ENCODE data around the gene SYCE3.
"Not testable (repeated sequence)": the region's sequence is repeated elsewhere in the genome, so short reads cannot be mapped to it uniquely, and the experiment has no call there.

SYCE3 gene

DNA sequence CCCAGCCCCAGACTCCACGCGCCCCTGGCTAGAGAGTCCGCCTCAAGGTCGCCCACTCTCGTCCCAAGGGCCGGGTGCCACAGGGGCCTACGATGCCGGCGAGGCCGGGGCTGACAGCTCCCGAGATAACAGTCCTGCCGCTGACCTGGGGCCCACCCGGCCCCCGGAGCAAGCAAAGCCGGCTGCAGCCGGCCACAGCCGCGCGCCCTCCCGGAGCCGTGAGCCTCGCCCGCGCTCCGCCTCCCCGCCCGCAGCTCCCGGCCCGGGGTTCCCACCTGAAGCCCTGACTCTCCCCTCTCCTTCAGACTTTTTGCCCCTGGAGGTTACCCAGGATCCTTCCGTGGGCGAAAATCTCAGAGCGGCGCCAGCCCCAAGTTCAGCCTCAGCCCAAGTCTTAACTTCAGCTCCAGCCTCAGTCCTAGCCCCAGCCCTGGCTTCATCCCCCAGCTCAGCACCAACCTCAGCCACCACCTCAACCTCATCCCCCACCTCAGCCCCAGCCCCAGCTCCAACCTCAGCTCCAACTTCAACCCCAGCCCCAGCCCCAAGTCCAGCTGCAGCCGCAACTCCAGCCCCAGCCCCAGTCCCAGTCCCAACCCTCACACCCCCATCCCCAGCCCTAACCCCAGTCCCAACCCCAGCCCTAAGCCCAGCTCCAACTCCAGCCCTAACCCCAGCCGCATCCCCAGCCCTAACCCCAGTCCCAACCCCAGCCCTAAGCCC lies 15.3 kb downstream of the SYCE3 start:
- no peak overlapping the region for H3K4me3 ChIP-seq (ENCODE audit: low read depth, low read length)
- no peak for TF ChIP-seq CTCF (IDR thresholded peaks at IDR 0.05; ENCODE audit: low read depth, low read length)

GRCh38 chr22:50546326-50547262 lies 16.1 kb downstream of the SYCE3 start:
- TF ChIP-seq CTCF (IDR thresholded peaks at IDR 0.05; ENCODE audit: low read depth, low read length), result no peak
- no peak overlapping the region for H3K4me3 ChIP-seq (ENCODE audit: low read depth, low read length)

GRCh38 chr22:50545522-50546325 lies 17.0 kb downstream of the SYCE3 start, which contains the start of gene KLHDC7B:
Gene KLHDC7B (plus strand): TSS chr22:50545899. CDS start chr22:50546244, 345 bp downstream.
- 0 out of 2 replicates have a peak, but pooled peaks have one; percentile 15 for TF ChIP-seq CTCF (IDR thresholded peaks at IDR 0.05; ENCODE audit: low read depth, low read length)
- H3K4me3 ChIP-seq (ENCODE audit: low read depth, low read length), result no peak within 1 kb of the TSS

DNA sequence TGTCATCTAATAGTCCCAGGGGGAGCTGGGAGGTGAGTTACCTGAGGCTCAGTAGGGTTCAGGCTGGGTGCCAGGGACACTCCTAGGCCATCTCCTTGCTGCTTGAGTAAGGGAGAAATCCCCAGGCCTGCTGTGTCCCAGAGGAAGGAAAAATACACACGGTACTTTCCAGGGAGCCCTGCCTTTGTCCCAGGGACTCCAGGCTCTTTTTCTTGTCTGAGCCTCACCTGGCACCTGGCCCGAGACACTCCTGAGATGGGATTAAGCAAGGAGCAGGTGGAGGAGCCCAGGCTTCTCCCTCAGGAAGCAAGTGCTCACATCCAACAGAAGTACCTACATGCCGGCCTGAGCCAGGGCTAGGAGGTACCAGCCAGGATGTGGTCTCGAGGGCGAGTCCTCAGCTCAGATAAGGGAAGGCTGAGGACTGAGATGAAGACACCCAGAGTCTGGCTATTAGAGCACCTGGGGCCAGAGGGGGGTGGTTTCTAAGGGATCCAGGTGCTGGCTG lies 17.9 kb downstream of the SYCE3 start:
- no peak overlapping the region for H3K4me3 ChIP-seq (ENCODE audit: low read depth, low read length)
- no peak for TF ChIP-seq CTCF (IDR thresholded peaks at IDR 0.05; ENCODE audit: low read depth, low read length)

DNA sequence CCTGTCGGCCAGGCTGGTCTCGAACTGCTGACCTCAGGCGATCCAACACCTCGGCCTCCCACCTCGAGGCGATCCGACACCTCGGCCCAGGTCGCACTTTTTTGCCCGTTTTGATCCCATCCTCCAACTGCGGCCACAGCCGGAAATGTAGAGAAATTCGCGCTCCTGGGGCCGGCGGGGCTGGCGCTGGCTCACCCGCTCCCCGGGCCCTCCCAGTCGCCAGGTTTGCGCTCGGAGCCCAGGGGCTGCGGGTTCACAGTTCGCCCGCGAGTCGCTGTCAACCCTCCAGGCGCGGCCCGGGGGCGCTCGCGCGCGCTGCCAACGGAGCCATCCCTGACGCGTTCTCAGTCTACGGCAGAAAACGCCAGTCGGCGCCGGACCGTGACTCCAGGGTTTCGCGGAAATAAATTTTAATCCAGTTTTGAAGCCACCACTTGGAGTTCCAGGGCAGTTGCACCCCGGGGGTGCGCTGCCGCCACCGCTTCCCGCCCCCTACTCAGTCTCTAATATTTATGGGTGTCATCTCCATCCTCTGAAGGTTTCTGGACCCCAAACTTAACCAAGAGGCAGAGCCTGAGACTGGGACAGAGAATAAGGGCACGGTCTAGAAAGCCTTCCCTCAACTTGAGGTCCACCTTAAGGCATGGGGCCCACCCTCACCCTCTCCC lies 18.5 kb downstream of the SYCE3 start:
- H3K4me3 ChIP-seq (ENCODE audit: low read depth, low read length), result no peak overlapping the region
- peak; percentile 54 for TF ChIP-seq CTCF (IDR thresholded peaks at IDR 0.05; ENCODE audit: low read depth, low read length)

DNA sequence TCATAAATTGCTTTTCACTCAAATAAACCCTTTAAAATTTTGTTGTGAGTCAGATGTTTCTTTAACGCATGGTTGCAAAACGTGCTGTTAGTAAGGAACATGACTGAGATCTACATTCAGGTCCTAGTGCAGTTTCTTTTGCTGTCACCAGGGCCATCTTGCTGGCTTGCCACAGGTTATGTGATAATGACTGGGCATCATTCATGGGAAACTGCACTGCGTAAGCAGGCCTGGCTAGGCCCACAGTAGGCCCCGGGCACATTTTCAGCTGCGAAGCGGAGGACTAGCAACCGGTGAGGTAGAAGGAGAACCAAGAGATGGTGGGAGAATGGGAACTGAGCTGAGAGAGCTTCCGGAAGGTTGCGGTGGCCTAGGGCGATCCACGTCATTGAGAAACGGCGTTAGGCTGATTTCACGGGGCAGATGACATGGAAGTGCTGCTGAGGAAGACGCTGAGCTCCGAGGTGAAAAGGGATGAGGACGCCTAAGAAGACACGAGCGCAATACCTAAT lies 20.2 kb downstream of the SYCE3 start:
- TF ChIP-seq CTCF (IDR thresholded peaks at IDR 0.05; ENCODE audit: low read depth, low read length), result no peak
- H3K4me3 ChIP-seq (ENCODE audit: low read depth, low read length), result no peak overlapping the region

- not testable (repeated sequence) for H3K4me3 ChIP-seq (ENCODE audit: low read depth, low read length)
Measured at GRCh38 chr22:50541667-50542026, 21.1 kb downstream of the SYCE3 start.
